Renal cortex interstitium (tissue), 11 donors: Measurements from ENCODE around the gene PELI2. TPM values are rescaled to one million over a fixed set of nuclear protein-coding genes. Genes with fewer than 3 reads are reported as not detected.
"Not testable (repeated sequence)": the region's sequence is repeated elsewhere in the genome, so short reads cannot be mapped to it uniquely, and the experiment has no call there.

Source experiments
- DNase-seq, 11 donors: peaks; one replicate each; pipeline ENCODE4 v3.0.0-alpha.2; 2013; ENCODE audit warnings: low read depth in 9 of 11, low spot score in 4 of 11; ENCODE audit errors: extremely low read depth in 1 of 11
- polyA plus RNA-seq, 3 donors: library from polyadenylated mRNA; unstranded; fragments of 120-200 nt; gene quantifications; one replicate each; pipeline ENCODE4 v1.2.1, GENCODE V29; 2013; ENCODE audit not compliant: insufficient read length in 3 of 3

PELI2 gene
- polyA plus RNA-seq, 3 donors = 22.1 to 31.9 (median 27.5) TPM

- DNase-seq = no peak
Observed at GRCh38 chr14:56156096-56156495, 37.9 kb downstream of the PELI2 start.

GRCh38 chr14:56159066-56159465 lies 40.9 kb downstream of the PELI2 start:
- no peak for DNase-seq

GRCh38 chr14:56160088-56160487 lies 41.9 kb downstream of the PELI2 start:
- no peak for DNase-seq

GRCh38 chr14:56161658-56162057 lies 43.4 kb downstream of the PELI2 start:
- no peak for DNase-seq

GRCh38 chr14:56162476-56162875 lies 44.3 kb downstream of the PELI2 start:
- DNase-seq = no peak

- not testable (repeated sequence) for DNase-seq
Observed at GRCh38 chr14:56166579-56166978, 48.4 kb downstream of the PELI2 start.

GRCh38 chr14:56168007-56168616 lies 49.9 kb downstream of the PELI2 start:
- no peak for DNase-seq

- no peak for DNase-seq
Observed at GRCh38 chr14:56170028-56170427, 51.8 kb downstream of the PELI2 start.

GRCh38 chr14:56170877-56171422 lies 52.7 kb downstream of the PELI2 start:
- DNase-seq = no peak

- no peak for DNase-seq
Observed at GRCh38 chr14:56172074-56172473, 53.9 kb downstream of the PELI2 start.

GRCh38 chr14:56172571-56172971 lies 54.4 kb downstream of the PELI2 start:
- no peak for DNase-seq

GRCh38 chr14:56173365-56173922 lies 55.2 kb downstream of the PELI2 start:
- DNase-seq = no peak

GRCh38 chr14:56175773-56176172 lies 57.6 kb downstream of the PELI2 start:
- DNase-seq = no peak

GRCh38 chr14:56176530-56176929 lies 58.3 kb downstream of the PELI2 start:
- no peak for DNase-seq

- no peak for DNase-seq
Observed at GRCh38 chr14:56177036-56177435, 58.8 kb downstream of the PELI2 start.

- no peak for DNase-seq
Observed at GRCh38 chr14:56180754-56181542, 62.7 kb downstream of the PELI2 start.

- no peak for DNase-seq
Observed at GRCh38 chr14:56181681-56182085, 63.5 kb downstream of the PELI2 start.

- no peak for DNase-seq
Observed at GRCh38 chr14:56182410-56182809, 64.2 kb downstream of the PELI2 start.

GRCh38 chr14:56183631-56184157 lies 65.5 kb downstream of the PELI2 start:
- DNase-seq = no peak

GRCh38 chr14:56185992-56186391 lies 67.8 kb downstream of the PELI2 start:
- DNase-seq = no peak
